Stimulated activated CD4-positive, alpha-beta T cell treated with anti-CD3 and anti-CD28 coated beads, Interleukin-1b, Interleukin-23, amount 100 ng/mL, for 48 hours (primary cell): ENCODE measurements around the gene RPL3.

Source experiments
- DNase-seq: peaks from one replicate; pipeline ENCODE4 v3.0.0-alpha.2; 2020

The RPL3 gene

GRCh38 chr22:39279170-39279850, 40.1 kb downstream of the RPL3 start:
- DNase-seq: no peak

- no peak for DNase-seq
Measured at GRCh38 chr22:39278040-39278439, 41.4 kb downstream of the RPL3 start.

- DNase-seq: no peak
Measured at GRCh38 chr22:39277142-39277607, 42.2 kb downstream of the RPL3 start.

- no peak for DNase-seq
Measured at GRCh38 chr22:39276440-39277141, 42.8 kb downstream of the RPL3 start.

- DNase-seq: no peak
Measured at GRCh38 chr22:39275814-39276439, 43.5 kb downstream of the RPL3 start.

DNA sequence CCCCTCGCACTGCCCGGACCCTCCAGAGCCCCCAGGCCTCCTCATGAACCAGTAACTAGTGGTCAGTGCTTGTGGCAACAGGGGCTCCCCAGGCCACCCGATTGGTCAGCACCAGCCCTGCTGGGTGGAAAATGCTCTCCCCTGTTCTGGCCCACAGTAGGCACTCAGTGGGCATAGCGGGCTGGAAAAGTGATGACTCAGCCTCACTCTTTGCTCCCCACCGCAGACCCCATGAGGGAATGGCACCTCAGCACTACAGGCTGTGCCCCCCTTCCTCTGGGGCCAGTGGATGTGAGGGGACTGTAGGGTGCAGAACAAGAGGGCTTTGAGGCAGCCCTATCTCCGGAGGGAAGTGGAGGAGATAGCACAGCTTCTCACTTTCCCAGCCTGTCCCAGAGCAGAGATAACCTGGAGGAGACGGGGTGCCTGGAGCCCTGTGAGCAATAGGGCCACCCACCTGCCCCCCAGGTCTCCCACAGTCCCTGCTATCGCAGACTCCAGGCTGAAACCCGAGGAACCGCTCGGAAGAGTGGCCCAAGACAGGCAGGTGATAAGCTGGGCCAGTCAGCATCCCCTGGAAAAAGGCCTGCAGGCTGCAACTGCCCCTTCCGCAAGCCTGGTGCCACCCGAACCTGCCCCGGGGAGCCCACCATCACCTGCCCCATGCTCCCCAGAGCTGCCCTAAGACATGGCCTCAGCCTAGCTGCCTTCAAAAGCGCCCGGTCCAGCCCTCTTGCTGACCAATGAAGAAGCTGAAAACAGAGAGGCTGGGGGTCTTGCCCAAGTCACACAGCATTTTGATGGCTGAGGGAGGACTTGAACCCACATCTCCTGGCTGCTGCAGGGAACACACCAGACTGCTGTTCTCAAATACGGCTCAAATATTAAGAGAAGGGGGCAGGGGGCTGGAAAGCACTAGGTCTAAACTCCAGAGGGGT, 45.2 kb downstream of the RPL3 start:
- DNase-seq: no peak

- DNase-seq: no peak
Measured at GRCh38 chr22:39270792-39271191, 48.6 kb downstream of the RPL3 start.

DNA sequence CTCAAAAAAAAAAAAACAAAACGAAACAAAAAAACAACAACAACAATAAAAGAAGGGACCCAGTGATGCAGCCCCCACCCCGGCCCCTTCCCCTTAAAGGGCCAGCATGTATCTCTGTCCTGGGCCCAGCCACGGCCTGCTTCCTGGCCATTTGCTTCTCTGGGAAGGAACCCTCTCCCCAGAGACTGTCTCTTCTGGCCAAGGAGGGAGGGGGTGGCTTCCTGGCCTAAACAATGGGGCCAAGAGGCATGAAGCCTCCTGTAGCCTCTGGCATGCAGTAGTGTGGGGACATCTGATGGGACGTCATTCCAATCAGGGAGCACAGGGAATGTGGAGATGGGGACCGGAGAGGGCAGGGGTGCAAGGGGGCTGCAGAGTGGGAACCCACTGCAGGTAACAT, 49.1 kb downstream of the RPL3 start:
- no peak for DNase-seq

DNA sequence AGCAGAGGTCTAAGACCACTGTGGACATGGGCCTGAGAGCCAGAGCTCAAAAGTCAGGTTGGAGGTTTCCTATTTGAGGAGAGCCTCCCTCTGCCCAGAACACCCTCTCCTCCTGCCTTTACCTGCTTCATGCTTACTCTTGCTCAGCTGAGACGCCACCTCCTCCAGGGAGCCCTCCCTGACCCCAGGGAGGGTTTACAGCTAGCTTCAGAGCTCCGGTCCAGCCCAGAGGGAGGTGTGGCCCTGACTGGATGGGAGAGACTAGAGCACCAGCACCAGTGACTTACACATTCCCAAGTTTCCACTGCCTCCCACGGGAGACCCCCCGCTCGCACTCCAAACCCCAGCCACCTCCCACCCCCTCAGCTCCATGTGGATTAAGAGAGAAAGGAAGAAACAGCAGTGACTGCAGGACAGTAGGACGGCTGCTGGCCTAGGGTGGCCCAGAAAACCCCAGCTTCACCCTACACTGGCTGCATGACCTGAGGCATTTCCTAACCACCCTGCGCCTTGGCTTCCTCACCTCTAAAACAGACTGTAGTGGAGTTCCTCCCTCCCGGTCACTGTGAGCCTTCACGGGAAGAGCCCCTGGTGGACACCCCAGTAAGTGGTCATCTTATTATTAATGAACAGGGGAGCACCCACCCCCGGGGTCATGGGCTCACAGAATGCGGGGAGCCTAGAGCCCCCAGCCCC, 50.2 kb downstream of the RPL3 start:
- DNase-seq: no peak

- no peak for DNase-seq
Measured at GRCh38 chr22:39268645-39269044, 50.8 kb downstream of the RPL3 start.

DNA sequence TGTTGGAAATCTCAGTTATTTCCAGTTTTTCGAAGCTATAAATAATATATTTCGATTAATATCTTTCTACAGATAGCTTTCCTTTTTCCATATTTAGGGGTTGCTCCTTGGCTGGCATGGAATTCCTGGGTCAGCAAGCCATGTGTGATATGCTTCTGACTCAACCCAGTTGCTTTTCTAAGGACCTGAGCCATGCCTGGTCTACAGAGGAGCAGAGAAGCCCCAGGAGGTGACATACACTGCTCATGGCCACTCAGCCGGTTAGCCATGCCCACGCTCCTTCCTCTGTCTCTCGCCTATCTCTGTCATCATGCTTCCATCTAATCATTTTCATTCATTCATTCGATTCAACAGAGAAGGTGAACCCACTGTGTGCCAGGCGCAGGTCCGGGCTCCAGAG, 51.4 kb downstream of the RPL3 start:
- no peak for DNase-seq

DNA sequence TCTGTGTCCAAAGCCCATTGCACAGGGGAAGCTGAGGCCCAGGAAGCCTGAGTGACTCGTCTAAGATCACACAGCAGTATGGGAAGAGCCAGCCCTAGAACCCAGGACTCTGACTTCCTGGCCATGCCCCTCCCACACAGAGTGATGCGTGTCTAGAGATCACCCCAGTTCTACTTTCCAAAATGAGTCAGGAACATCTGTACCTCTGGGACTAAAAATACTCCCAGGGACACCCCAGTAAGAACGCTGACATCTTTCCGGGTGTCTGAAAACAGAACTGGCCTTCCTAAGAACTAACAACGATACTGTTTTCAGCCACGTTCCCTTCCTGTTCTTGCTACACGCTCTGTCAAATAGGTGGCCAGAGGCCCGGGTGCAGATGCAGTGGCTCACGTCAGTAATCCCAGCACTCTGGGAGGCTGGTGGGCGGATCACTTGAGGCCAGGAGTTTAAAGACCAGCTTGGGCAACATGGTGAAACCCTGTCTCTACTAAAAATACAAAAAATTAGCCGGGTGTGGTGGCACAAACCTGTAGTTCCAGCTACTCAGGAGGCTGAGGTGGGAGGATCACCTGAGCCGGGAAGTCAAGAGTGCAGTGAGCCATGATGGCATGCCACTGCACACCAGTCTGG, 52.9 kb downstream of the RPL3 start:
- peak; percentile 76 for DNase-seq

GRCh38 chr22:39265143-39265886, 54.1 kb downstream of the RPL3 start:
- DNase-seq: no peak

GRCh38 chr22:39264349-39265038, 54.9 kb downstream of the RPL3 start:
- no peak for DNase-seq

DNA sequence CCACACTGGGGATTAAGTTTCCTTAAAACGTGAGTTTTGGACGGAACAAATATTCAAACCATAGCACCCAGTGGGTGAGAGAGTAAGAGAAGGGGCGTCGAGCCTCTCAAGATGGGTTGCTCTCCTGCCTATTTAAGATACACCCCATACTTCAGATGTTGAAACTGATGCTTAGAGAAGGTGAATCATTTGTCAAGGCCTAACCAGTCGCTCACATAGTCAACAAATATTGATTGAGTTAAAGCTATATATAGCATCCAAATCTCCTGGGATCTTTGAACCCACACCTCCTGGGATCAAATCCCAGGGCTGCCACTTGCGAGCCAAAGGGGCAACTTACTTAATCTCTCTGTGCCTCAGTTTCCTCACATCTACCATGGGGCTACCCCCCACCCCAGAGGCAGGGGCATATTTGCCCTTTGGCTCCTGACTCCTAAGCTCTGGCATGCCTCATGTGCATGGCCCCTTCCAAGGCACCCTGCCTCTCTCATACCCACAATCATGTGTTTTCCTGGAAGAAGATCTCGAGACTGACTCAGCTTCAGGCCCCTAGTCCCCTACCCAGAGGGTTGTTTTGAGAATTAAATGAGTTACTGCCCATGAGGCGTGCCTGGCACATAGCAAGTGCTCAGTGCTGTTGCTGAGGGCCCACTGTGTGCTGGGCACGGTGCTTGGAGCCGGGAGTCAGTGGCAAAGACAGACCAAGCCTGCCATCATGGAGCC, 55.6 kb downstream of the RPL3 start:
- DNase-seq: no peak
